Measurements from ENCODE around the gene MLLT3.

The MLLT3 gene

DNA sequence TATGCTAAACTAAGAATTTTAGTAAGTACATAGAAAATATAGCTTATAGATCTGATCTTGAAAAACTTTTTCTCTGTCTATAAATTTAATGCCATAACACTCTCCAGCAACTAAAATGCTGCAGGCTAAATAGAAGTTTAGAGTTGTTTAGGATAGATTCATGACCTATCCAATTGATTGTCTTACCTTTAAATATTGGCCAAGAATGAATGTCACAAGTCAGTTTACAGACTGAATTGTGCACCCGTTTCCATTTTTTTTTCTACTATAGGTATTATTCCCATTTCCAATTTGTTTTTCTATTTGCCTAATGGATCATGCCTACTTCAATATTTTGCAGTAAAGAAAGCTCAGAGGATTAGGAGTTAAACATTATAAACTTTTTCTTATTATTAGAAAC lies 129.5 kb downstream of the MLLT3 start:
- TF ChIP-seq SIN3A (IDR thresholded peaks at IDR 0.05; ENCODE audit: borderline replicate concordance, insufficient read depth, low read length) = no peak
- TF ChIP-seq, protein P1, sequence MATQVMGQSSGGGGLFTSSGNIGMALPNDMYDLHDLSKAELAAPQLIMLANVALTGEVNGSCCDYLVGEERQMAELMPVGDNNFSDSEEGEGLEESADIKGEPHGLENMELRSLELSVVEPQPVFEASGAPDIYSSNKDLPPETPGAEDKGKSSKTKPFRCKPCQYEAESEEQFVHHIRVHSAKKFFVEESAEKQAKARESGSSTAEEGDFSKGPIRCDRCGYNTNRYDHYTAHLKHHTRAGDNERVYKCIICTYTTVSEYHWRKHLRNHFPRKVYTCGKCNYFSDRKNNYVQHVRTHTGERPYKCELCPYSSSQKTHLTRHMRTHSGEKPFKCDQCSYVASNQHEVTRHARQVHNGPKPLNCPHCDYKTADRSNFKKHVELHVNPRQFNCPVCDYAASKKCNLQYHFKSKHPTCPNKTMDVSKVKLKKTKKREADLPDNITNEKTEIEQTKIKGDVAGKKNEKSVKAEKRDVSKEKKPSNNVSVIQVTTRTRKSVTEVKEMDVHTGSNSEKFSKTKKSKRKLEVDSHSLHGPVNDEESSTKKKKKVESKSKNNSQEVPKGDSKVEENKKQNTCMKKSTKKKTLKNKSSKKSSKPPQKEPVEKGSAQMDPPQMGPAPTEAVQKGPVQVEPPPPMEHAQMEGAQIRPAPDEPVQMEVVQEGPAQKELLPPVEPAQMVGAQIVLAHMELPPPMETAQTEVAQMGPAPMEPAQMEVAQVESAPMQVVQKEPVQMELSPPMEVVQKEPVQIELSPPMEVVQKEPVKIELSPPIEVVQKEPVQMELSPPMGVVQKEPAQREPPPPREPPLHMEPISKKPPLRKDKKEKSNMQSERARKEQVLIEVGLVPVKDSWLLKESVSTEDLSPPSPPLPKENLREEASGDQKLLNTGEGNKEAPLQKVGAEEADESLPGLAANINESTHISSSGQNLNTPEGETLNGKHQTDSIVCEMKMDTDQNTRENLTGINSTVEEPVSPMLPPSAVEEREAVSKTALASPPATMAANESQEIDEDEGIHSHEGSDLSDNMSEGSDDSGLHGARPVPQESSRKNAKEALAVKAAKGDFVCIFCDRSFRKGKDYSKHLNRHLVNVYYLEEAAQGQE (IDR thresholded peaks at IDR 0.05; ENCODE audit: insufficient read depth in 1 of 2, low read depth in 2 of 2, low read length in 2 of 2) = no peak
- no peak for TF ChIP-seq FOXP2 (optimal IDR thresholded peaks at IDR 0.05; ENCODE audit: borderline replicate concordance, extremely low read depth, extremely low read length, insufficient read depth)
- no peak for TF ChIP-seq TAF1 (IDR thresholded peaks at IDR 0.05; ENCODE audit: borderline replicate concordance, insufficient read depth, low read length)
- TF ChIP-seq POLR2AphosphoS5 (IDR thresholded peaks at IDR 0.05; ENCODE audit: low read depth, low read length) = no peak

DNA sequence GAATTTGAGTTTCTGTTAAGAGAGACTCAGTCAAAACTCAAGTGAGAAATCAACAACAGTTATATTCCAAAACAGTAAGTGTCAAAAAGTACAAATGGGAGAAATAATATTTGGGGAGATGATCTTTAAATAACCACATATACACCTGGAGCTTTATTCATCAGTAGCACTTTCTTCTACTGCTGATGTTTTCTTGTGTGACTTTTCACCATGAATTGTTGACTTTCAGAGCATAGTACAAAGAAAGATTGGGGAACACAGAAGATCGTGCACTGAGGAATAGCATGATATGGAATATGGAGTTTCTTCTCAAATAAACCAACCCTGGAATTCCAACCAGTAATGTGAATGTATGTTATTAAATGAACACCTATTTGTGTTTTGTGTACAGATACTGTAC lies 130.7 kb downstream of the MLLT3 start:
- TF ChIP-seq FOXP2 (optimal IDR thresholded peaks at IDR 0.05; ENCODE audit: borderline replicate concordance, extremely low read depth, extremely low read length, insufficient read depth) (no peak), POLR2AphosphoS5 (IDR thresholded peaks at IDR 0.05; ENCODE audit: low read depth, low read length) (no peak), SIN3A (IDR thresholded peaks at IDR 0.05; ENCODE audit: borderline replicate concordance, insufficient read depth, low read length) (no peak), TAF1 (IDR thresholded peaks at IDR 0.05; ENCODE audit: borderline replicate concordance, insufficient read depth, low read length) (no peak)
- TF ChIP-seq, protein P1 (IDR thresholded peaks at IDR 0.05; ENCODE audit: insufficient read depth in 1 of 2, low read depth in 2 of 2, low read length in 2 of 2) = no peak

DNA sequence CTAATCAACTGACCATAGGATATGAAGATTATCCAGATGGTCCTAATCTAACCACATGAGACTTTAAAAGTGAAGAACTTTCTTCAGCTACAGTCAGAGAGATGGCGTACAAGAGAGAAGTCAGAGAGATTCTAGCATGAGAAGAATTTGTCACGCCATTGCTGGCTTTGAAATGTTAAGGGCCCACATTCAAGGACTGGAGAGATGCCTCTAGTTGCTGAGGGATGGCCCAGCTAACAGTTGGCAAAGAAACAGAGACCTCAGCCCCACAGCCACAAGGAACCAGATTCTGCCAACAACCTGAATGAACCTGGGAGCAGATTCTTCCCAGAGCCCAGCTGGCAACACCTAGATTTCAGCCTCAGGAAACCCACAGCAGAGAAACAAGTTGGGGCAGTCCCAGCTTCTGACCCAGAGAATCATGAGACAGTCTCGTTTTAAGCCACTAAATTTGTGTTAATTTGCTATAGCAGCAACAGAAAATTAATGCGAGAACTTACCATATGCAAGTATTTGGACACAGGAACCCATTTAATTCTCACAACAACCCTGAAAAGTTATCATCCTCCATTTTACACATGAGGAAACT lies 132.0 kb downstream of the MLLT3 start:
- TF ChIP-seq, protein P1 (IDR thresholded peaks at IDR 0.05; ENCODE audit: insufficient read depth in 1 of 2, low read depth in 2 of 2, low read length in 2 of 2) = no peak
- no peak for TF ChIP-seq POLR2AphosphoS5 (IDR thresholded peaks at IDR 0.05; ENCODE audit: low read depth, low read length)
- no peak for TF ChIP-seq FOXP2 (optimal IDR thresholded peaks at IDR 0.05; ENCODE audit: borderline replicate concordance, extremely low read depth, extremely low read length, insufficient read depth)
- no peak for TF ChIP-seq TAF1 (IDR thresholded peaks at IDR 0.05; ENCODE audit: borderline replicate concordance, insufficient read depth, low read length)
- TF ChIP-seq SIN3A (IDR thresholded peaks at IDR 0.05; ENCODE audit: borderline replicate concordance, insufficient read depth, low read length) = no peak

DNA sequence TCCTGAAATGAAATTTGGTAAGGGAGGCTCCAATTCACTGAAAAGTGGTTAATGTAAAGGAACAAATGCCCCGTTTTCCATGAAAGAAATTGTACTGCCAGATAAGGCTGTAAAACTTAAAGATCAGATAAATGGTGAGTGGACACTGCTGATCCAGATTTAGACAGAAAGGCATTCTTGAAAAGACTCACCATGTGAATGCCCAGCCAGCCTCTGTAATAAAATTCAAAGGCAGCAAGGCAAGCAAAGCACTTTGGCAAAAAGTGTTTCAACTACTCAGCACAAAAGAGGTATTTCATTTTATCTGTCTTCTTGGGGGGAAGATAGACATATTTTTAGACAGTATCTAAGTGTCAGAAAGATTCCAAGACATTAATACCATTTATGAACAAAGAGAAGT lies 133.6 kb downstream of the MLLT3 start:
- TF ChIP-seq SIN3A (IDR thresholded peaks at IDR 0.05; ENCODE audit: borderline replicate concordance, insufficient read depth, low read length) (no peak), TAF1 (IDR thresholded peaks at IDR 0.05; ENCODE audit: borderline replicate concordance, insufficient read depth, low read length) (no peak)

DNA sequence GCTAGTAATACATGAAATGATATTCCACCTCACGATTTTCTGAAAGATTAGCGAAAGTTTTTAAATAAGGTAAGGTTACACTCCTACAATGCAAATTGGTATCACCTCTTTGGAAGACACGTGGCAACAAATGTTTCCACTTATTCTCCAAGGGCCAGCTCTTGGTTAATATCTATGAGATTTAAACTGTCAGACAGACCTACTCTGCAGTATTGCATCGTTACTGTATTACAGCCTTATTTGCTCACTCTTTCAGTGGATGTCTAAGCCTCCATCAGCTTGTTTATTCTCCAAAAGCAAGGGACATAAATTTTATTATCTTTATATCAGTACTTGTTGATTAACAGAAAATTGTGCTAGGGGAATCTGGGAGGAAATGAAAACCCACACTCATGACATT lies 135.7 kb downstream of the MLLT3 start:
- TF ChIP-seq TAF1 (IDR thresholded peaks at IDR 0.05; ENCODE audit: borderline replicate concordance, insufficient read depth, low read length) (no peak), POLR2AphosphoS5 (IDR thresholded peaks at IDR 0.05; ENCODE audit: low read depth, low read length) (no peak), FOXP2 (optimal IDR thresholded peaks at IDR 0.05; ENCODE audit: borderline replicate concordance, extremely low read depth, extremely low read length, insufficient read depth) (no peak), SIN3A (IDR thresholded peaks at IDR 0.05; ENCODE audit: borderline replicate concordance, insufficient read depth, low read length) (no peak)
- TF ChIP-seq, protein P1 (IDR thresholded peaks at IDR 0.05; ENCODE audit: insufficient read depth in 1 of 2, low read depth in 2 of 2, low read length in 2 of 2) = no peak

Measured in PFSK-1 (cell line).